MM.1S (cell line): ENCODE data around the gene MAL.

Experiments used
- CTCF ChIP-seq: fragments of 300-600 bp; sonication (generic); IDR thresholded peaks from 2 replicates; pipeline ENCODE4 v1.5.1; 2016; ENCODE audit warnings: antibody characterized with exemption, low read length, mixed read lengths
- EZH2 ChIP-seq: fragments of 300-600 bp; sonication (generic); optimal IDR thresholded peaks from 2 replicates; pipeline ENCODE3; 2017; ENCODE audit warnings: low read depth, mild to moderate bottlenecking, antibody characterized with exemption, low read length, mixed read lengths

GRCh38 chr2:95049683-95049955 lies 24.1 kb downstream of the MAL start:
- TF ChIP-seq CTCF (no peak), EZH2 (no peak)
